Spleen (tissue), 11 donors: Measurements from ENCODE around the gene TEX38. TPM values are rescaled to one million over a fixed set of nuclear protein-coding genes. Genes with fewer than 3 reads are reported as not detected.

ENCODE experiments used
- DNase-seq: peaks from one replicate; pipeline ENCODE4 v3.0.0-alpha.2; 2020
- H3K27ac ChIP-seq, 8 donors: fragments of 200-600 bp; sonication (generic) in 7 of 8; 1 replicate in 4 of 8; 2 replicates in 4 of 8; pipeline versions ENCODE4 v1.5.0 to v1.8.0; 2016 to 2021; ENCODE audit warnings: inconsistent platforms in 4 of 8, mild to moderate bottlenecking in 4 of 8, moderate library complexity in 1 of 8
- H3K27me3 ChIP-seq, 7 donors: fragments of 200-600 bp; sonication (generic) in 6 of 7; replicated peaks in 1 of 7; 1 replicate in 4 of 7; 2 replicates in 3 of 7; pipeline versions ENCODE4 v1.5.0 to v1.8.0; 2016 to 2021; ENCODE audit warnings: inconsistent platforms in 3 of 7, mild to moderate bottlenecking in 1 of 7
- H3K36me3 ChIP-seq, 6 donors: fragments of 200-600 bp; sonication (generic) in 5 of 6; 1 replicate in 4 of 6; 2 replicates in 2 of 6; pipeline versions ENCODE4 v1.5.0 to v1.8.0; 2016 to 2021; ENCODE audit warnings: inconsistent platforms in 2 of 6
- H3K4me1 ChIP-seq, 6 donors: fragments of 200-600 bp; sonication (generic) in 5 of 6; 1 replicate in 3 of 6; 2 replicates in 3 of 6; pipeline versions ENCODE4 v1.5.0 to v1.8.0; 2016 to 2021; ENCODE audit warnings: inconsistent platforms in 3 of 6
- H3K4me3 ChIP-seq, 8 donors: fragments of 200-600 bp; sonication (generic) in 7 of 8; 1 replicate in 4 of 8; 2 replicates in 4 of 8; pipeline versions ENCODE4 v1.5.0 to v1.8.0; 2016 to 2021; ENCODE audit warnings: inconsistent platforms in 4 of 8, mild to moderate bottlenecking in 4 of 8, moderate library complexity in 2 of 8
- H3K9me3 ChIP-seq, 8 donors: fragments of 200-600 bp; sonication (generic) in 7 of 8; 1 replicate in 4 of 8; 2 replicates in 4 of 8; pipeline versions ENCODE4 v1.5.0 to v1.8.0; 2016 to 2021; ENCODE audit warnings: inconsistent platforms in 4 of 8
- POLR2A ChIP-seq, 3 donors: fragments of 450-650 bp; IDR thresholded peaks; one replicate each; pipeline ENCODE4 v1.5.1; 2017; ENCODE audit warnings: antibody characterized with exemption in 3 of 3, mild to moderate bottlenecking in 1 of 3
- POLR2AphosphoS5 ChIP-seq, 3 donors: sonication (generic); formaldehyde crosslinking; IDR thresholded peaks; one replicate each; pipeline ENCODE4 v1.5.1; 2017; ENCODE audit warnings: antibody characterized with exemption in 3 of 3
- WGBS, 5 donors: extraction: QIAGEN DNeasy Blood & Tissue Kit in 3 of 5; methylation state at CpG; one replicate each; pipeline versions ENCODE4 v1.1.5 to v1.1.7; 2013 to 2018; 5-methylcytosine and 5-hydroxymethylcytosine counted together
- intact Hi-C: fragments of 100-400 bp; cut with DNase I; formaldehyde crosslinking; loops from one replicate; pipeline ENCODE4 v1.15.0; 2023; ENCODE audit warnings: low total_unique reads
- polyA plus RNA-seq, 3 donors: library from polyadenylated mRNA; stranded (reverse); fragments of 200-250 nt; gene quantifications; one replicate each; pipeline ENCODE4 v1.2.1, GENCODE V29; 2013
- total RNA-seq, 7 donors: library from RNA; depleted of rRNA in 3 of 7; stranded (reverse); fragments of >200 nt in 3 of 7; fragmentation: NEBNext Ultra II Directional in 4 of 7; extraction: Animal tissue kit (Norgen Biotek cat#: 25700) in 4 of 7; gene quantifications; one replicate each; pipeline versions ENCODE4 v1.1.0 to v1.2.1, GENCODE V29; 2016 to 2021
- TF ChIP-seq, protein P1 (sequence below), 11 experiments: fragments of 200-600 bp in 7 of 11; fragments of 450-650 bp in 4 of 11; sonication (generic) in 4 of 11; IDR thresholded peaks in 8 of 11; conservative IDR thresholded peaks in 3 of 11; 1 replicate in 7 of 11; 2 replicates in 4 of 11; pipeline versions ENCODE4 v1.4.0 to v1.8.0; 2016 to 2021; ENCODE audit warnings: antibody characterized with exemption in 11 of 11, inconsistent platforms in 4 of 11, mild to moderate bottlenecking in 1 of 11
- donor health status: healthy with polysubstance abuse.
- donor health status: DM: no; HTN: no; CAD: no; lungs with moderate emphysema.
- donor health status: DM: no; HTN: no; CAD: no.
- donor health status: Bipolar disorder and iron deficiency.
- donor health status: healthy.
- donor health status: DM: no; HTN: no; CAD: no.
- donor health status: DM: yes; HTN: yes; CAD: no.

TEX38 gene
- total and polyA plus RNA-seq, 10 donors, result 0.09 to 0.11 TPM; not detected in 8

DNA sequence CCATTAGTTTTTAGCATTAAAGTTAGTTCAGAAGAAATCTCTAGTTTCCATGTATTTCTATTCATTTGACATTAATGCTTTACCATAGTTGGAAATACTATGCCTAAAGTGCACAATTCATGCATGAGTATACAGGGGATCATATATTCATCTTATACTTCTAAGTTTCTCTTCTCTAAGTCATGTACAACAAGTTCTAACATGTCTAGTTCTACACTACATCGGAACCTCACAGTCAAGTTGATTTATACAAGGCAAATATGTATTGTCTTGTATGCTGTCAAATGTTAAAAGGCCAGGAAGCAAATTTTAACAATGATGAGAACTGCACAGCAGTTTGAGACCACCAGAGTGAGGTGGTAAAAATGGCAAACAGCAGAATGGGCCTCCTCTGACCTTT lies 32.1 kb upstream of the TEX38 start:
- no peaks in the 10 kb centered on the region for H3K4me1 ChIP-seq
- H3K36me3 ChIP-seq, result peaks cover 0 to 68% (median 28%) of the 10 kb centered on the region in 6 donors
- no peaks in the 10 kb centered on the region for H3K27me3 ChIP-seq
- no peaks in the 10 kb centered on the region for H3K9me3 ChIP-seq
- TF ChIP-seq POLR2A (IDR thresholded peaks at IDR 0.05) (no peak), POLR2AphosphoS5 (IDR thresholded peaks at IDR 0.05) (no peak)
- TF ChIP-seq, protein P1, sequence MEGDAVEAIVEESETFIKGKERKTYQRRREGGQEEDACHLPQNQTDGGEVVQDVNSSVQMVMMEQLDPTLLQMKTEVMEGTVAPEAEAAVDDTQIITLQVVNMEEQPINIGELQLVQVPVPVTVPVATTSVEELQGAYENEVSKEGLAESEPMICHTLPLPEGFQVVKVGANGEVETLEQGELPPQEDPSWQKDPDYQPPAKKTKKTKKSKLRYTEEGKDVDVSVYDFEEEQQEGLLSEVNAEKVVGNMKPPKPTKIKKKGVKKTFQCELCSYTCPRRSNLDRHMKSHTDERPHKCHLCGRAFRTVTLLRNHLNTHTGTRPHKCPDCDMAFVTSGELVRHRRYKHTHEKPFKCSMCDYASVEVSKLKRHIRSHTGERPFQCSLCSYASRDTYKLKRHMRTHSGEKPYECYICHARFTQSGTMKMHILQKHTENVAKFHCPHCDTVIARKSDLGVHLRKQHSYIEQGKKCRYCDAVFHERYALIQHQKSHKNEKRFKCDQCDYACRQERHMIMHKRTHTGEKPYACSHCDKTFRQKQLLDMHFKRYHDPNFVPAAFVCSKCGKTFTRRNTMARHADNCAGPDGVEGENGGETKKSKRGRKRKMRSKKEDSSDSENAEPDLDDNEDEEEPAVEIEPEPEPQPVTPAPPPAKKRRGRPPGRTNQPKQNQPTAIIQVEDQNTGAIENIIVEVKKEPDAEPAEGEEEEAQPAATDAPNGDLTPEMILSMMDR (IDR thresholded peaks at IDR 0.05 in 8 of 11, conservative IDR thresholded peaks at IDR 0.05 in 3 of 11), result no peak
- no peak overlapping the region for H3K27ac ChIP-seq
- H3K4me3 ChIP-seq, result no peak overlapping the region
- WGBS, 5 donors, result 95 to 100% (median 97%) methylated on average over 1 of the region's 1 CpG
- intact Hi-C loops, result no loop called here
- no peak for DNase-seq

DNA sequence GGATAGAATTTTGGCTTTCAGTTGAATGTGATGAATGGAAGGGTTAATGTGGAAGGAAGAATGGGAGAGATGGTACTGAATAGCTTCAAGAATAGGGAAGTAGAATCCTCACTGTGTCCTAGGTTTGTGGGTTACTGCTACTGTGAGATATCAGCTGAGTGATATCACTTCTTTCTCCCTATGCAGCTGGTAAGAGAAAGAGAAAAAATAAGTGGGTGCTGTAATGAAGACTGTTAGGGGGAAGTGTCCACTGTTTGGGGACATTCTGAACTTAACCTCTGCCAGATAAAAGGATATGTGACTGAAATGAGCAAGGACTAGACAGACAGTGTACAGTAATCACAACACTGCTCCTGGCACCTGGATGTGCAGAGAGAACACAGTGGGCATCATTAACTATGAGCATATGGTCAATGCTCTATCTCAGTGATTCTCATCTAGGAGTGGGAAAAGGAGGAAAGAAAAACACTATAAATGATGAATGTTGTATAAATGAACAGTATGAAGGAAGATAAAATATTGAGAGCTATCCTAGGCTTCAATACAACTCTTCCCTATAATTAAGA lies 29.5 kb upstream of the TEX38 start:
- Histone ChIP-seq H3K27me3 (no peaks in the 10 kb centered on the region), H3K4me3 (no peak overlapping the region), H3K4me1 (no peaks in the 10 kb centered on the region), H3K9me3 (no peaks in the 10 kb centered on the region), H3K27ac (no peak overlapping the region), H3K36me3 (peaks cover 0 to 62% (median 8%) of the 10 kb centered on the region in 6 donors)
- intact Hi-C loops, result no loop called here
- TF ChIP-seq POLR2AphosphoS5 (IDR thresholded peaks at IDR 0.05) (no peak), POLR2A (IDR thresholded peaks at IDR 0.05) (no peak)
- TF ChIP-seq, protein P1 (IDR thresholded peaks at IDR 0.05 in 8 of 11, conservative IDR thresholded peaks at IDR 0.05 in 3 of 11), result no peak
- DNase-seq, result no peak

DNA sequence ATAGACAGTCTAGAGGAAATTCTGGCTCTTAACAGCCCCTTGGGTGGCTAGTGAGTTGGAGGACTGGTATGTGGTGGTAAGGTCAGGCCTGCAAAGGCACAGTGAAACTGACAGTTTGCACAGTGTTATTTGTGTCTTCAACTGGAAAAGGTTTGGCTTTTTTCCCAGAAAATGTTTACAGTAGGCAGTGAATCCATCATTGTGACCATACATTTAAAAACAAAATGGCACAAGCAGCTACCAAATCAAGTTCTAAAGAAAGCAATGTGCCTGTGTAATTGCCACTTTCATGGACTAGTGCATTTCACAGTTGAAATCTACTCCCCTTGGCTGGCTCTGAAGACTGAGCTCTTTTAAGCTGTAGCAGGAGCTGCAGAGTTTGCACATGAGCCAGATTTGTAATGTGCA lies 28.3 kb upstream of the TEX38 start:
- Histone ChIP-seq H3K4me3 (no peak overlapping the region), H3K27me3 (no peaks in the 10 kb centered on the region), H3K4me1 (no peaks in the 10 kb centered on the region), H3K36me3 (peaks cover 0 to 63% (median 11%) of the 10 kb centered on the region in 6 donors), H3K27ac (no peak overlapping the region), H3K9me3 (peaks cover 0 to 11% (median 2%) of the 10 kb centered on the region in 8 donors)
- TF ChIP-seq, protein P1 (IDR thresholded peaks at IDR 0.05 in 8 of 11, conservative IDR thresholded peaks at IDR 0.05 in 3 of 11), result no peak
- no peak for TF ChIP-seq POLR2AphosphoS5 (IDR thresholded peaks at IDR 0.05)
- TF ChIP-seq POLR2A (IDR thresholded peaks at IDR 0.05), result no peak
- DNase-seq, result no peak
- intact Hi-C loops, result no loop called here

DNA sequence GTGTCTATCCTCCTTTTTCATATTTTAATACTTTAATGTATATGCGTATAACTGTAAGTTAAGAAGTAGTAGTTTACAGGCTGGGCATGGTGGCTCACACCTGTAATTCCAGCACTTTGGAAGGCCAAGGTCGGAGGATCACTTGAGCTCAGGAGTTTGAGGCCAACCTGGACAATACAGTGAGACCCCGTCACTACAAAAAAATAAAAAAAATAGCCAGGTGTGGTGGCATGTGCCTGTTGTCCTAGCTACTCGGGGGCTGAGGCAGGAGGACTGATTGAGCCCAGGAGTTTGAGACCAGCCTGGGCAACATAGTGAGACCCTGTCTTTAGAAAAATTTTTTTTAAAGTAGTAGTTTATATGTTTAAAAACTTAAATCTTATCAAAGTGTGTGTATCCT lies 25.8 kb upstream of the TEX38 start:
- H3K36me3 ChIP-seq, result peaks cover 0 to 88% (median 24%) of the 10 kb centered on the region in 6 donors
- WGBS, 5 donors, result 83 to 99% (median 97%) methylated on average over 4 of the region's 4 CpGs

More for the DNA sequence above, 25.8 kb upstream of the TEX38 start:
- intact Hi-C loops, result no loop called here
- peaks cover 0 to 26% (median 15%) of the 10 kb centered on the region in 8 donors for H3K9me3 ChIP-seq
- H3K4me1 ChIP-seq, result no peaks in the 10 kb centered on the region
- TF ChIP-seq, protein P1 (IDR thresholded peaks at IDR 0.05 in 8 of 11, conservative IDR thresholded peaks at IDR 0.05 in 3 of 11), result no peak
- no peak for TF ChIP-seq POLR2AphosphoS5 (IDR thresholded peaks at IDR 0.05)
- no peak for TF ChIP-seq POLR2A (IDR thresholded peaks at IDR 0.05)
- no peak overlapping the region for H3K27ac ChIP-seq
- no peak for DNase-seq
- H3K4me3 ChIP-seq, result no peak overlapping the region
- no peaks in the 10 kb centered on the region for H3K27me3 ChIP-seq
